Upper lobe of right lung (tissue), 1 donor: Measurements from ENCODE around the gene SLC25A13. TPM values are rescaled to one million over a fixed set of nuclear protein-coding genes. Genes with fewer than 3 reads are reported as not detected.

Source experiments
- ATAC-seq: fragments of 200-7000 bp; cut with Tn5 transposase; one replicate; pipeline ENCODE4 v1.9.1; 2020; ENCODE audit warnings: mild to moderate bottlenecking, moderate library complexity
- DNase-seq: peaks from one replicate; pipeline ENCODE4 v3.0.0-alpha.2; 2020
- H3K27ac ChIP-seq: fragments of 200-600 bp; one replicate; pipeline ENCODE4 v1.8.0; 2022
- H3K27me3 ChIP-seq: fragments of 200-600 bp; one replicate; pipeline ENCODE4 v1.8.0; 2022; ENCODE audit warnings: mild to moderate bottlenecking
- H3K36me3 ChIP-seq: fragments of 200-600 bp; one replicate; pipeline ENCODE4 v1.8.0; 2022
- H3K4me1 ChIP-seq: fragments of 200-600 bp; one replicate; pipeline ENCODE4 v1.8.0; 2022
- H3K4me3 ChIP-seq: fragments of 200-600 bp; one replicate; pipeline ENCODE4 v1.8.0; 2022; ENCODE audit warnings: mild to moderate bottlenecking
- H3K9me3 ChIP-seq: fragments of 200-600 bp; one replicate; pipeline ENCODE4 v1.8.0; 2022
- CTCF ChIP-seq: fragments of 200-600 bp; IDR thresholded peaks from one replicate; pipeline ENCODE4 v1.8.0; 2022; ENCODE audit warnings: antibody characterized with exemption
- intact Hi-C: fragments of 100-400 bp; cut with DNase I; formaldehyde crosslinking; loops from one replicate; pipeline ENCODE4 v1.11.0; 2022
- total RNA-seq: library from RNA; stranded (reverse); fragmentation: NEBNext Ultra II Directional; extraction: Animal tissue kit (Norgen Biotek cat#: 25700); gene quantifications from one replicate; pipeline ENCODE4 v1.2.1, GENCODE V29; 2021
- donor health status: DM: no; HTN: yes; CAD: no; lungs with severe emphysema.

SLC25A13 gene
- total RNA-seq, 1 donor from 2014 or later, result 34.5 TPM

- Histone ChIP-seq H3K27ac (no peak overlapping the region), H3K9me3 (no peaks in the 10 kb centered on the region), H3K36me3 (no peaks in the 10 kb centered on the region), H3K4me1 (no peaks in the 10 kb centered on the region), H3K4me3 (no peak overlapping the region), H3K27me3 (no peaks in the 10 kb centered on the region)
- no peak for DNase-seq
- no peak for TF ChIP-seq CTCF
- intact Hi-C loops, result no loop called here
- no peak for ATAC-seq
These were observed 232.4 kb downstream of the SLC25A13 start for GRCh38 chr7:96089511-96089910.

GRCh38 chr7:96088579-96088978 is 233.3 kb downstream of the SLC25A13 start:
- ATAC-seq, result no peak

GRCh38 chr7:96085953-96086352 is 235.9 kb downstream of the SLC25A13 start:
- no peak for DNase-seq
- ATAC-seq, result no peak
- TF ChIP-seq CTCF, result no peak
- intact Hi-C loops, result no loop called here
- H3K9me3 ChIP-seq, result no peaks in the 10 kb centered on the region
- no peak overlapping the region for H3K27ac ChIP-seq
- H3K4me3 ChIP-seq, result no peak overlapping the region
- H3K36me3 ChIP-seq, result no peaks in the 10 kb centered on the region
- no peaks in the 10 kb centered on the region for H3K27me3 ChIP-seq
- H3K4me1 ChIP-seq, result no peaks in the 10 kb centered on the region

More at GRCh38 chr7:96088579-96088978, 233.3 kb downstream of the SLC25A13 start:
- H3K9me3 ChIP-seq, result no peaks in the 10 kb centered on the region
- no peak overlapping the region for H3K27ac ChIP-seq
- H3K4me1 ChIP-seq, result no peaks in the 10 kb centered on the region
- H3K27me3 ChIP-seq, result no peaks in the 10 kb centered on the region
- H3K36me3 ChIP-seq, result no peaks in the 10 kb centered on the region
- intact Hi-C loops, result no loop called here
- DNase-seq, result no peak
- no peak overlapping the region for H3K4me3 ChIP-seq
- no peak for TF ChIP-seq CTCF

- no peak for DNase-seq
- TF ChIP-seq CTCF, result no peak
- H3K4me1 ChIP-seq, result no peaks in the 10 kb centered on the region
- H3K36me3 ChIP-seq, result no peaks in the 10 kb centered on the region
- no peak overlapping the region for H3K27ac ChIP-seq
- intact Hi-C loops, result no loop called here
- ATAC-seq, result no peak
- no peaks in the 10 kb centered on the region for H3K27me3 ChIP-seq
- H3K9me3 ChIP-seq, result no peaks in the 10 kb centered on the region
- H3K4me3 ChIP-seq, result no peak overlapping the region
These were observed 236.9 kb downstream of the SLC25A13 start for GRCh38 chr7:96084881-96085553.

- H3K27ac ChIP-seq, result no peak overlapping the region
These were observed 241.9 kb downstream of the SLC25A13 start for GRCh38 chr7:96080027-96080426.

More at GRCh38 chr7:96080027-96080426, 241.9 kb downstream of the SLC25A13 start:
- DNase-seq, result no peak
- Histone ChIP-seq H3K4me1 (peaks cover 7% of the 10 kb centered on the region), H3K27me3 (peaks cover 24% of the 10 kb centered on the region), H3K9me3 (no peaks in the 10 kb centered on the region), H3K4me3 (no peak overlapping the region), H3K36me3 (no peaks in the 10 kb centered on the region)
- no peak for TF ChIP-seq CTCF
- intact Hi-C loops, result no loop called here
- no peak for ATAC-seq
